ENCODE results near the gene TXNDC8. TPM values are rescaled to one million over a fixed set of nuclear protein-coding genes. Genes with fewer than 3 reads are reported as not detected.
A peak's percentile ranks its signal among the peaks of the same experiment; 100 is the strongest.

TXNDC8 gene
- total and polyA plus RNA-seq, 2 of the 13 experiments (the other 11 are each of a cell fraction or from before 2014, with no cell fraction given) = not detected

DNA sequence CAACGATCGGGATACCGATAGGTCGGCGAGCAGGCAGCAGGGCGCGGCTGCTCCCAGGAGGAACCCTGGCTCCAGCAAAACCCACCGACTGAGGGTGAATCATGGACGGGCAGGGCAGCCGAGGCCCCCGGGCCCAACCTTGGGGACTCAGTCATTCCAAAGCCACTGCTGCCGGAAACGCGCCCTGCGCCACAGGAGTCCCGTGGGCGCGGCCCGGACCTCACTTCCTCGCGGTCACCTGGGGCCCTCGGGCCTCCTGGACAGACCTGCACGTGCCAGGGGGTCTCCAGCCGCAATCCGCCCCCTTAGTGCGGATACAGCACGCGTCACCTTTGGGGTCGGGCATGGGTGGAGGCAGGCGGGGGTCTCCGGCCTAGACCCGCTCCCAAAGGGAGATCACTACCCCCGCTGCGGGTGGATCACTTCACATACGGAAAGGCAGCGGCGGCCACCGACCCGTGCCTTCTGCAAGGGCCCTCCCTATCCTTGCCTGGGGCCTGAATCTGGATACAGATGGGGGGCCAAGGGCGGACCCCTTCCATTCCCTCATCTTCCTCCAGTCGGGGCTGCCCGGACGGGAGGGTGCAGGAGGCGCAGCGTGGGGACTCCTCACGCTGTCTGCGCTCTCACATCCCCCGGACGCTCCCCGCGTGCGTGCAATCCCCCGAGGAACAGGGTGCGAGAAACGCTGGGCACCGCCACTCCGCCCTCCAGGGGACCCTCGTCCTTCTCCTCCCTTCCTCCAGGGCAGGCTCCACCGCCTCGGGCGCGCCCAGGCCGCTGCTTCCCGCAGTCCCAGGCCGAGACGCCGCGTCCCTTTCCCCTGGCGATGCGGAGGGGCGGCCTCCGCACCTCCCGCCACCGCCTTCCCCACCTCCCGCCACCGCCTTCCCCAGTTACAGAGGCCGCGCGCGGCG is 81.9 kb downstream of the TXNDC8 start (continued):
- TF ChIP-seq, protein P1, sequence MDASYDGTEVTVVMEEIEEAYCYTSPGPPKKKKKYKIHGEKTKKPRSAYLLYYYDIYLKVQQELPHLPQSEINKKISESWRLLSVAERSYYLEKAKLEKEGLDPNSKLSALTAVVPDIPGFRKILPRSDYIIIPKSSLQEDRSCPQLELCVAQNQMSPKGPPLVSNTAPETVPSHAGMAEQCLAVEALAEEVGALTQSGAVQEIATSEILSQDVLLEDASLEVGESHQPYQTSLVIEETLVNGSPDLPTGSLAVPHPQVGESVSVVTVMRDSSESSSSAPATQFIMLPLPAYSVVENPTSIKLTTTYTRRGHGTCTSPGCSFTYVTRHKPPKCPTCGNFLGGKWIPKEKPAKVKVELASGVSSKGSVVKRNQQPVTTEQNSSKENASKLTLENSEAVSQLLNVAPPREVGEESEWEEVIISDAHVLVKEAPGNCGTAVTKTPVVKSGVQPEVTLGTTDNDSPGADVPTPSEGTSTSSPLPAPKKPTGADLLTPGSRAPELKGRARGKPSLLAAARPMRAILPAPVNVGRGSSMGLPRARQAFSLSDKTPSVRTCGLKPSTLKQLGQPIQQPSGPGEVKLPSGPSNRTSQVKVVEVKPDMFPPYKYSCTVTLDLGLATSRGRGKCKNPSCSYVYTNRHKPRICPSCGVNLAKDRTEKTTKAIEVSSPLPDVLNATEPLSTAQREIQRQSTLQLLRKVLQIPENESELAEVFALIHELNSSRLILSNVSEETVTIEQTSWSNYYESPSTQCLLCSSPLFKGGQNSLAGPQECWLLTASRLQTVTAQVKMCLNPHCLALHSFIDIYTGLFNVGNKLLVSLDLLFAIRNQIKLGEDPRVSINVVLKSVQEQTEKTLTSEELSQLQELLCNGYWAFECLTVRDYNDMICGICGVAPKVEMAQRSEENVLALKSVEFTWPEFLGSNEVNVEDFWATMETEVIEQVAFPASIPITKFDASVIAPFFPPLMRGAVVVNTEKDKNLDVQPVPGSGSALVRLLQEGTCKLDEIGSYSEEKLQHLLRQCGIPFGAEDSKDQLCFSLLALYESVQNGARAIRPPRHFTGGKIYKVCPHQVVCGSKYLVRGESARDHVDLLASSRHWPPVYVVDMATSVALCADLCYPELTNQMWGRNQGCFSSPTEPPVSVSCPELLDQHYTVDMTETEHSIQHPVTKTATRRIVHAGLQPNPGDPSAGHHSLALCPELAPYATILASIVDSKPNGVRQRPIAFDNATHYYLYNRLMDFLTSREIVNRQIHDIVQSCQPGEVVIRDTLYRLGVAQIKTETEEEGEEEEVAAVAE (CRISPR knock-in tag; IDR thresholded peaks at IDR 0.05; ENCODE audit: borderline replicate concordance) = peak; percentile 22; the same call in 1 of the 2 replicates
- TF ChIP-seq, protein P2, sequence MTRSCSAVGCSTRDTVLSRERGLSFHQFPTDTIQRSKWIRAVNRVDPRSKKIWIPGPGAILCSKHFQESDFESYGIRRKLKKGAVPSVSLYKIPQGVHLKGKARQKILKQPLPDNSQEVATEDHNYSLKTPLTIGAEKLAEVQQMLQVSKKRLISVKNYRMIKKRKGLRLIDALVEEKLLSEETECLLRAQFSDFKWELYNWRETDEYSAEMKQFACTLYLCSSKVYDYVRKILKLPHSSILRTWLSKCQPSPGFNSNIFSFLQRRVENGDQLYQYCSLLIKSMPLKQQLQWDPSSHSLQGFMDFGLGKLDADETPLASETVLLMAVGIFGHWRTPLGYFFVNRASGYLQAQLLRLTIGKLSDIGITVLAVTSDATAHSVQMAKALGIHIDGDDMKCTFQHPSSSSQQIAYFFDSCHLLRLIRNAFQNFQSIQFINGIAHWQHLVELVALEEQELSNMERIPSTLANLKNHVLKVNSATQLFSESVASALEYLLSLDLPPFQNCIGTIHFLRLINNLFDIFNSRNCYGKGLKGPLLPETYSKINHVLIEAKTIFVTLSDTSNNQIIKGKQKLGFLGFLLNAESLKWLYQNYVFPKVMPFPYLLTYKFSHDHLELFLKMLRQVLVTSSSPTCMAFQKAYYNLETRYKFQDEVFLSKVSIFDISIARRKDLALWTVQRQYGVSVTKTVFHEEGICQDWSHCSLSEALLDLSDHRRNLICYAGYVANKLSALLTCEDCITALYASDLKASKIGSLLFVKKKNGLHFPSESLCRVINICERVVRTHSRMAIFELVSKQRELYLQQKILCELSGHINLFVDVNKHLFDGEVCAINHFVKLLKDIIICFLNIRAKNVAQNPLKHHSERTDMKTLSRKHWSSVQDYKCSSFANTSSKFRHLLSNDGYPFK (CRISPR knock-in tag; IDR thresholded peaks at IDR 0.05; ENCODE audit: borderline replicate concordance) = peak; percentile 44; the same call in 1 of the 2 replicates
- 0 out of 2 replicates have a peak, but pooled peaks have one; percentile 43 for TF ChIP-seq ZNF788 (CRISPR knock-in tag; IDR thresholded peaks at IDR 0.05; ENCODE audit: borderline replicate concordance)
- 0 out of 2 replicates have a peak, but pooled peaks have one; percentile 10 for TF ChIP-seq SMAD3 (CRISPR knock-in tag; IDR thresholded peaks at IDR 0.05)
- TF ChIP-seq ZBTB7A (CRISPR knock-in tag; IDR thresholded peaks at IDR 0.05) = peak; percentile 76
- TF ChIP-seq, protein P3, sequence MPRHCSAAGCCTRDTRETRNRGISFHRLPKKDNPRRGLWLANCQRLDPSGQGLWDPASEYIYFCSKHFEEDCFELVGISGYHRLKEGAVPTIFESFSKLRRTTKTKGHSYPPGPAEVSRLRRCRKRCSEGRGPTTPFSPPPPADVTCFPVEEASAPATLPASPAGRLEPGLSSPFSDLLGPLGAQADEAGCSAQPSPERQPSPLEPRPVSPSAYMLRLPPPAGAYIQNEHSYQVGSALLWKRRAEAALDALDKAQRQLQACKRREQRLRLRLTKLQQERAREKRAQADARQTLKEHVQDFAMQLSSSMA (CRISPR knock-in tag; IDR thresholded peaks at IDR 0.05) = 0 out of 2 replicates have a peak, but pooled peaks have one; percentile 23
- peak; percentile 59; the same call in 1 of the 2 replicates for TF ChIP-seq ZNF564 (CRISPR knock-in tag; IDR thresholded peaks at IDR 0.05)
- peak; percentile 55; the same call in 1 of the 2 replicates for TF ChIP-seq TGIF2 (CRISPR knock-in tag; IDR thresholded peaks at IDR 0.05)
- peak; percentile 53; the same call in 1 of the 2 replicates for TF ChIP-seq ARNTL (CRISPR knock-in tag; IDR thresholded peaks at IDR 0.05)
- no peak for TF ChIP-seq ZNF841 (CRISPR knock-in tag; IDR thresholded peaks at IDR 0.05; ENCODE audit: borderline replicate concordance)
- no peak for TF ChIP-seq KLF13 (CRISPR knock-in tag; IDR thresholded peaks at IDR 0.05)
- TF ChIP-seq, protein P4, sequence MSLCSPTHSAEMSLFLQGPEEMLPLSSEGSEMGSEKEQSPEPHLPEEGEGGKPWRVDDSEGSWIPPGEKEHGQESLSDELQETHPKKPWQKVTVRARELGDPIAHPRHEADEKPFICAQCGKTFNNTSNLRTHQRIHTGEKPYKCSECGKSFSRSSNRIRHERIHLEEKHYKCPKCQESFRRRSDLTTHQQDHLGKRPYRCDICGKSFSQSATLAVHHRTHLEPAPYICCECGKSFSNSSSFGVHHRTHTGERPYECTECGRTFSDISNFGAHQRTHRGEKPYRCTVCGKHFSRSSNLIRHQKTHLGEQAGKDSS (CRISPR knock-in tag; IDR thresholded peaks at IDR 0.05; ENCODE audit: borderline replicate concordance, low read depth) = no peak
- TF ChIP-seq ZNF3 (CRISPR knock-in tag; IDR thresholded peaks at IDR 0.05) = no peak
- no peak for TF ChIP-seq ZNF121 (CRISPR knock-in tag; IDR thresholded peaks at IDR 0.05)
- no peak for TF ChIP-seq ZNF224 (CRISPR knock-in tag; IDR thresholded peaks at IDR 0.05)
- TF ChIP-seq HMG20A (CRISPR knock-in tag; IDR thresholded peaks at IDR 0.05; ENCODE audit: borderline replicate concordance) = 0 out of 2 replicates have a peak, but pooled peaks have one; percentile 28
- TF ChIP-seq FOSL1 (CRISPR knock-in tag; IDR thresholded peaks at IDR 0.05; ENCODE audit: borderline replicate concordance) = no peak
- peak; percentile 73; the same call in 1 of the 2 replicates for TF ChIP-seq ZNF235 (CRISPR knock-in tag; IDR thresholded peaks at IDR 0.05; ENCODE audit: borderline replicate concordance)
- peak; percentile 27; the same call in 1 of the 2 replicates for TF ChIP-seq ZNF776 (CRISPR knock-in tag; IDR thresholded peaks at IDR 0.05)

All from HepG2 (cell line).